Pancreas (tissue), 10 donors: ENCODE measurements around the gene VEGFC. TPM values are rescaled to one million over a fixed set of nuclear protein-coding genes. Genes with fewer than 3 reads are reported as not detected.

Source experiments
- ATAC-seq, 4 donors: fragments of 200-7000 bp; cut with Tn5 transposase; one replicate each; pipeline versions ENCODE4 v1.8.0 to v1.9.1; 2020; ENCODE audit warnings: mild to moderate bottlenecking in 4 of 4, moderate library complexity in 4 of 4
- DNase-seq, 6 donors: peaks; one replicate each; pipeline ENCODE4 v3.0.0-alpha.2; 2020
- FAIRE-seq: peaks from 2 replicates; lab custom pipeline; 2012; peaks lifted over from hg19 to GRCh38; lab: Jason Lieb, UNC
- H3K27ac ChIP-seq, 4 donors: fragments of 200-600 bp; sonication (generic); 1 replicate in 3 of 4; 2 replicates in 1 of 4; pipeline versions ENCODE4 v1.5.0 to v1.8.0; 2020
- H3K27me3 ChIP-seq, 4 donors: fragments of 200-600 bp; one replicate each; pipeline ENCODE4 v1.8.0; 2021
- H3K36me3 ChIP-seq, 3 donors: fragments of 200-600 bp; sonication (generic) in 1 of 3; one replicate each; pipeline versions ENCODE4 v1.5.0 to v1.8.0; 2020 to 2021
- H3K4me1 ChIP-seq, 3 donors: fragments of 200-600 bp; one replicate each; pipeline ENCODE4 v1.8.0; 2021
- H3K4me3 ChIP-seq, 4 donors: fragments of 200-600 bp; sonication (generic) in 2 of 4; one replicate each; pipeline versions ENCODE4 v1.5.0 to v1.8.0; 2020 to 2021
- H3K9me3 ChIP-seq, 4 donors: fragments of 200-600 bp; one replicate each; pipeline ENCODE4 v1.8.0; 2021
- CTCF ChIP-seq, 4 donors: fragments of 200-600 bp; sonication (generic) in 3 of 4; IDR thresholded peaks; one replicate each; pipeline versions ENCODE4 v1.5.0 to v1.8.0; 2021; ENCODE audit warnings: antibody characterized with exemption in 4 of 4
- WGBS, 2 donors: extraction: QIAGEN DNeasy Blood & Tissue Kit; methylation state at CpG; one replicate each; pipeline ENCODE4 v1.1.7; 2013; 5-methylcytosine and 5-hydroxymethylcytosine counted together
- intact Hi-C, 3 donors: fragments of 100-400 bp; cut with DNase I; formaldehyde crosslinking; loops; one replicate each; pipeline versions ENCODE4 v1.11.1 to v1.14.2; 2022
- polyA plus RNA-seq, 2 donors: library from polyadenylated mRNA; stranded (reverse); fragments of 200-250 nt; gene quantifications; one replicate each; pipeline ENCODE4 v1.2.3, GENCODE V29; 2013
- total RNA-seq, 6 donors: library from RNA; stranded (reverse); fragmentation: NEBNext Ultra II Directional in 4 of 6; extraction: Animal tissue kit (Norgen Biotek cat#: 25700) in 4 of 6; gene quantifications; one replicate each; pipeline versions ENCODE4 v1.2.1 to v1.2.4, GENCODE V29; 2021 to 2023
- donor health status: healthy with polysubstance abuse.
- donor health status: DM: no; HTN: no; CAD: no; lungs with moderate emphysema.
- donor health status: DM: no; HTN: no; CAD: no.
- donor health status: control.
- donor health status: control.
- donor health status: Bipolar disorder and iron deficiency.
- donor health status: DM: yes; HTN: yes; CAD: no.
- donor health status: DM: no; HTN: no; CAD: no.
- donor health status: DM: no; HTN: no; CAD: no.
- donor health status: DM: yes; HTN: yes; CAD: no.

The VEGFC gene
- total and polyA plus RNA-seq, 8 donors = 0.67 to 3.3 (median 1.1) TPM

- intact Hi-C loops = no loop called here
- peaks cover 0 to 12% (median 3%) of the 10 kb centered on the region in 4 donors for H3K27me3 ChIP-seq
- H3K36me3 ChIP-seq = no peaks in the 10 kb centered on the region
- no peaks in the 10 kb centered on the region for H3K4me1 ChIP-seq
- 25 to 33% methylated on average over 4 of the region's 4 CpGs for WGBS, 2 donors
- H3K27ac ChIP-seq = no peak overlapping the region
- peak in 3 of 4 donors; percentile 29 to 64 (median 39) for ATAC-seq
- no peak for TF ChIP-seq CTCF (IDR thresholded peaks at IDR 0.05)
- H3K9me3 ChIP-seq = no peaks in the 10 kb centered on the region
- DNase-seq = no peak
- H3K4me3 ChIP-seq = no peak overlapping the region
- FAIRE-seq = no peak
Observed at GRCh38 chr4:176794151-176794550, 1.4 kb upstream of the VEGFC start.

GRCh38 chr4:176793060-176793605 is 411 bp upstream of the VEGFC start:
- DNase-seq (peak in 1 of 6 donors; percentile 75), FAIRE-seq (no peak), ATAC-seq (no peak)
- no peak for TF ChIP-seq CTCF (IDR thresholded peaks at IDR 0.05)
- H3K4me1 ChIP-seq = no peaks in the 10 kb centered on the region
- H3K27me3 ChIP-seq = peaks cover 0 to 12% (median 3%) of the 10 kb centered on the region in 4 donors
- no peaks in the 10 kb centered on the region for H3K36me3 ChIP-seq
- H3K9me3 ChIP-seq = no peaks in the 10 kb centered on the region
- WGBS, 2 donors = 6 to 7% methylated on average over 23 to 24 of the region's 24 CpGs
- no peak overlapping the region for H3K27ac ChIP-seq
- intact Hi-C loops = no loop called here
- H3K4me3 ChIP-seq = peak overlapping the region in 2 of 4 donors; percentile 42 to 69

- TF ChIP-seq CTCF (IDR thresholded peaks at IDR 0.05) = no peak
- intact Hi-C loops = no loop called here
- peak overlapping the region; percentile 38 to 69 (median 42) for H3K4me3 ChIP-seq
- H3K27ac ChIP-seq = peak overlapping the region in 1 of 4 donors; percentile 9
- peaks cover 0 to 12% (median 3%) of the 10 kb centered on the region in 4 donors for H3K27me3 ChIP-seq
- ATAC-seq (peak; percentile 19 to 54 (median 40)), DNase-seq (peak in 3 of 6 donors; percentile 8 to 69 (median 18)), FAIRE-seq (no peak)
- H3K36me3 ChIP-seq = no peaks in the 10 kb centered on the region
- WGBS, 2 donors = 4 to 5% methylated on average over 40 to 45 of the region's 45 CpGs
- H3K9me3 ChIP-seq = no peaks in the 10 kb centered on the region
- no peaks in the 10 kb centered on the region for H3K4me1 ChIP-seq
Observed at GRCh38 chr4:176791591-176792325, 964 bp downstream of the VEGFC start.

- Histone ChIP-seq H3K4me1 (no peaks in the 10 kb centered on the region), H3K9me3 (no peaks in the 10 kb centered on the region), H3K27ac (no peak overlapping the region), H3K36me3 (no peaks in the 10 kb centered on the region), H3K27me3 (peaks cover 0 to 7% (median 3%) of the 10 kb centered on the region in 4 donors), H3K4me3 (no peak overlapping the region)
- WGBS, 2 donors = 62 to 76% methylated on average over 4 of the region's 4 CpGs
- ATAC-seq = no peak
- DNase-seq = no peak
- intact Hi-C loops = no loop called here
- FAIRE-seq = no peak
- no peak for TF ChIP-seq CTCF (IDR thresholded peaks at IDR 0.05)
Observed at GRCh38 chr4:176790398-176790797, 2.3 kb downstream of the VEGFC start.

GRCh38 chr4:176789955-176790354 is 2.8 kb downstream of the VEGFC start:
- peaks cover 0 to 7% (median 3%) of the 10 kb centered on the region in 4 donors for H3K27me3 ChIP-seq
- FAIRE-seq = no peak
- peak in 1 of 6 donors; percentile 11 for DNase-seq
- no peak overlapping the region for H3K4me3 ChIP-seq
- H3K9me3 ChIP-seq = no peaks in the 10 kb centered on the region
- no peaks in the 10 kb centered on the region for H3K4me1 ChIP-seq
- H3K36me3 ChIP-seq = no peaks in the 10 kb centered on the region
- 0 to 5% methylated on average over 1 of the region's 1 CpG for WGBS, 2 donors
- ATAC-seq = peak in 3 of 4 donors; percentile 65 to 72 (median 70)
- peak; percentile 8 to 43 (median 36) for TF ChIP-seq CTCF (IDR thresholded peaks at IDR 0.05)
- intact Hi-C loops = no loop called here
- no peak overlapping the region for H3K27ac ChIP-seq
